GM23248 (cell line): ENCODE results near the gene SEMA6C.
"Not testable (repeated sequence)": the region's sequence is repeated elsewhere in the genome, so short reads cannot be mapped to it uniquely, and the experiment has no call there.

Experiments
- EZH2 ChIP-seq: fragments of 200-600 bp; sonication (generic); IDR thresholded peaks from 2 replicates; pipeline ENCODE4 v1.6.1; 2018; ENCODE audit warnings: antibody characterized with exemption, mild to moderate bottlenecking; ENCODE audit not compliant: insufficient read depth, poor library complexity, severe bottlenecking
- EZH2phosphoT487 ChIP-seq: fragments of 200-600 bp; sonication (generic); IDR thresholded peaks from 2 replicates; pipeline ENCODE4 v1.6.1; 2018; ENCODE audit warnings: antibody characterized with exemption, moderate library complexity, mild to moderate bottlenecking, low read depth; ENCODE audit not compliant: insufficient read depth

DNA sequence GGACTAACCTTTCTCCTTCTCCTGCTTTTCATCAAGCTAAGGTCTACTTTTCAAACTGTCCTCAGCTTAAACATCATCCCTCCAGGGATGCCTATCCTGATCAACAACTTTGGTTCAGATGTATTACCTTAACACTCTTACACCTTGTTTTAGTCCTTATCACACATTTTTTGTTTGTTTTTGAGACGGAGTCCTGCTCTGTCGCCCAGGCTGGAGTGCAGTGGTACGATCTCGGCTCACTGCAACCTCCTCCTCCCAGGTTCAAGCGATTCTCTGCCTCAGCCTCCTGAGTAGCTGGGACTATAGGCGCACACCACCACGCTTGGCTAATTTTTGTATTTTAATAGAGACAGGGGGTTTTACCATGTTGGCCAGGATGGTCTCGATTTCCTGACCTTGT, 42.2 kb upstream of the SEMA6C start:
- not testable (repeated sequence) for TF ChIP-seq EZH2, EZH2phosphoT487
